GM19463 (cell line): ENCODE results near the gene STON1.
"Not testable (repeated sequence)": the region's sequence is repeated elsewhere in the genome, so short reads cannot be mapped to it uniquely, and the experiment has no call there.

Experiments used
- ATAC-seq: cut with Tn5 transposase; IDR thresholded peaks from one replicate; pipeline ENCODE4 v1.9.1; 2021; ENCODE audit warnings: mild to moderate bottlenecking, moderate library complexity; ENCODE audit not compliant: unreplicated experiment

STON1 gene

GRCh38 chr2:48528431-48528830 lies 1.5 kb upstream of the STON1 start:
- no peak for ATAC-seq

GRCh38 chr2:48529194-48529593 lies 760 bp upstream of the STON1 start:
- ATAC-seq: no peak

- no peak for ATAC-seq
Measured at GRCh38 chr2:48529676-48530032, 300 bp upstream of the STON1 start.

- ATAC-seq: no peak
Measured at GRCh38 chr2:48531141-48531648, 1.2 kb downstream of the STON1 start.

- ATAC-seq: no peak
Measured at GRCh38 chr2:48532174-48532573, 2.2 kb downstream of the STON1 start.

GRCh38 chr2:48532824-48533223 lies 2.9 kb downstream of the STON1 start:
- no peak for ATAC-seq

GRCh38 chr2:48534781-48535180 lies 4.8 kb downstream of the STON1 start:
- no peak for ATAC-seq

GRCh38 chr2:48540237-48540935 lies 10.4 kb downstream of the STON1 start:
- no peak for ATAC-seq

- no peak for ATAC-seq
Measured at GRCh38 chr2:48541666-48542389, 11.9 kb downstream of the STON1 start.

- no peak for ATAC-seq
Measured at GRCh38 chr2:48543895-48544294, 13.9 kb downstream of the STON1 start.

GRCh38 chr2:48545244-48545643 lies 15.3 kb downstream of the STON1 start:
- no peak for ATAC-seq

GRCh38 chr2:48548840-48549239 lies 18.9 kb downstream of the STON1 start:
- no peak for ATAC-seq

- ATAC-seq: no peak
Measured at GRCh38 chr2:48549972-48550371, 20.0 kb downstream of the STON1 start.

GRCh38 chr2:48551548-48551947 lies 21.6 kb downstream of the STON1 start:
- no peak for ATAC-seq

- ATAC-seq: not testable (repeated sequence)
Measured at GRCh38 chr2:48555071-48555470, 25.1 kb downstream of the STON1 start.

- ATAC-seq: no peak
Measured at GRCh38 chr2:48558456-48558855, 28.5 kb downstream of the STON1 start.

GRCh38 chr2:48560546-48561209 lies 30.7 kb downstream of the STON1 start:
- ATAC-seq: no peak

GRCh38 chr2:48562281-48562680 lies 32.3 kb downstream of the STON1 start:
- ATAC-seq: no peak

GRCh38 chr2:48566592-48567310 lies 36.8 kb downstream of the STON1 start:
- ATAC-seq: no peak

GRCh38 chr2:48567671-48568070 lies 37.7 kb downstream of the STON1 start:
- no peak for ATAC-seq

- ATAC-seq: no peak
Measured at GRCh38 chr2:48568547-48568946, 38.6 kb downstream of the STON1 start.
